Nucleus accumbens (tissue), 56 donors: Measurements from ENCODE around the gene GTF2F1.
"Not testable (repeated sequence)": the region's sequence is repeated elsewhere in the genome, so short reads cannot be mapped to it uniquely, and the experiment has no call there.

Source experiments
- DNase-seq, 56 donors: peaks; one replicate each; lab custom pipeline; 2025; lab: John Stamatoyannopoulos, UW

Gene GTF2F1

DNA sequence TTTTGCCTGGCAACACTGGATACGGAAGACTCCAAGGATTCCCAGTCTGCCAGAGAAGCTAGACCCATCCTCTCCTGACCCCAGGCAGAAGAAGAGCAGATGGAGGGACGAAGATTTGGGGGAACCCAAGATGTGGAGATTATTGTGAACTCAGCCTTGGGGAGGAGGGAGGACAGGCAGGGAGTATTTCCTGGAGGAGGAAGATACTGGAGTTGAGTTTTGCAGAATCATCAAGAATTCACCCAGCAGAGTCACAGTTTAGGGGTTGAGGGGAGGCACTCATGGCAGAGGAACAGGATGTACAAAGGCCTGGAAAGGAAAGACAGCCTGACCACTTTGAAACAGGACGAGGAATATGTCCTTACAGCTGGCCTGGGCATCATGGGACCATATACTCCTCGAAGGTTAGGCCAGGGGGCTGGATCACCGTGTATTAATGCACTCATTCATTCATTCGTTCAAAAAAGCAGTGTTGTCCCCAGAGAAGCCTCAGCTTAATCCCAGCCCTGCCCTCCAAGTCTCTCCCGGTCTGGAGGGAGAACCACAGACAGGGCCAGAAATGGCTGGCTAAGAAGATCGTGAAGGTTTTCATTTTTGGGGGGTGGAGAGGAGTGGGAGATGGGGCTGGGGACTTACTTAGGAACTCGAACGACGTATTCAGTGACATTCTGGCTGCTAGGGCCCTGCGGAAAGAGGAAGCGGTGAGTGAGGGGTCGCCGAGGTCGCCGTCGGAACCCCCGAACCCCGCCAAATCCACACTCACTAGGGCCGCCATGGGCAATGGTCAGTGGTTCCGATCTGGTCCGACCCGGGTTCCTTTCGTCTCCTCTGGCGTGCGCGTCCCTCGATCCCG lies 517 bp downstream of the GTF2F1 start:
- no peak for DNase-seq

DNA sequence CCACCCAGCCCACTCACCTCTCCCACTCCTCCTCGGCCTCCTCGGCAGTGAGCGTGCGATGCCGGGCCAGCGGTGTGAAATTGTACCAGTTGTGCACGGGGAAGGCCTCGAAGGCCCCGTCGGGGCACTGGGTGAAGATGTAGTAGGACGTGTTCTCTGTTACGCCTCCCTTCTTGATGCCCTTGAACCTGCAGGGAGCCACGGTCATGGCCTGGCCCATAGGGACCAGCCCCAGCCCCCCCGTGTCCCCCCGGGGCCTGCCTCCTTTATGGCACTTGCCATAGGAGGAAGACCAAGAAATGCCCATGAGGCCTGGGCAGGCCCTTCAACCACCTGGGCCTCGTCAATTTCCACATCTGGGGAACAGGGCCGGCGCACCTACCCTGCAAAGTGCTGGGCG lies 5.6 kb downstream of the GTF2F1 start:
- DNase-seq, result no peak

DNA sequence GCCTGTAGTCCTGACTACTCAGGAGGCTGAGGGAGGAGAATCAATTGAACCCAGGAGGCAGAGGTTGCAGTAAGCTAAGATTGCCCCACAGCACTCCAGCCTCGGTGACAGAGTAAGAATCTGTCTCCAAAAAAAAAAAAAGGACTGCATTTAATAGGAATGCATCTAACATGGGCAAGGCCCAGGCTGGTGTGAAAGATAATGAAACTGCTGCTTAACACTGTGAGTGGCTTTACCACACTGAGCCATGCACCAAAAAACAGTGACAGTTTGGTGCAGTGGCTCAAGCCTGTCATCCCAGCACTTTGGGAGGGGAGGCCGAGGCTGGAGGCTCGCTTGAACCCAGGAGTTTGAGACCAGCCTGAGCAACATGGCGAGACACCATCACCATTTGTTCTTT lies 8.6 kb downstream of the GTF2F1 start:
- DNase-seq, result no peak

DNA sequence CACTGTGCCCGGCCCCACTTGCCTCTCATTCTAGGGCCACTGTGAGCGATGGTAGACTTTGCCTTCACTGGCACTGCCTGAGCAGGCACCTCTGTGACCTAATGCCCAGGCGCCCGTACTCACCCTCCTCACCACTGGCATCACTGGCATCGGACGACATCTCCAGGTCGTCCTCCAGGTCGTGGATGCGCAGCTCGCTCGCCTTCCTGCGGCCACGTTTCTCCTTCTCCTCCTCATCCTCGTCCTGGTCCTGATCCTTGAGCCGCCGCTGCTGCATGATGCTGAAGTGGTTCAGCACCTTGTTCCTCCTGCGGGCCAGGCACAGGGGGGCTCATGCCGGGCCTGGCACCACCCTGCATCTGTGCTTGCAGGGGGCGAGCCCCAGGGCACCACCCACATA lies 9.8 kb downstream of the GTF2F1 start:
- DNase-seq, result no peak

DNA sequence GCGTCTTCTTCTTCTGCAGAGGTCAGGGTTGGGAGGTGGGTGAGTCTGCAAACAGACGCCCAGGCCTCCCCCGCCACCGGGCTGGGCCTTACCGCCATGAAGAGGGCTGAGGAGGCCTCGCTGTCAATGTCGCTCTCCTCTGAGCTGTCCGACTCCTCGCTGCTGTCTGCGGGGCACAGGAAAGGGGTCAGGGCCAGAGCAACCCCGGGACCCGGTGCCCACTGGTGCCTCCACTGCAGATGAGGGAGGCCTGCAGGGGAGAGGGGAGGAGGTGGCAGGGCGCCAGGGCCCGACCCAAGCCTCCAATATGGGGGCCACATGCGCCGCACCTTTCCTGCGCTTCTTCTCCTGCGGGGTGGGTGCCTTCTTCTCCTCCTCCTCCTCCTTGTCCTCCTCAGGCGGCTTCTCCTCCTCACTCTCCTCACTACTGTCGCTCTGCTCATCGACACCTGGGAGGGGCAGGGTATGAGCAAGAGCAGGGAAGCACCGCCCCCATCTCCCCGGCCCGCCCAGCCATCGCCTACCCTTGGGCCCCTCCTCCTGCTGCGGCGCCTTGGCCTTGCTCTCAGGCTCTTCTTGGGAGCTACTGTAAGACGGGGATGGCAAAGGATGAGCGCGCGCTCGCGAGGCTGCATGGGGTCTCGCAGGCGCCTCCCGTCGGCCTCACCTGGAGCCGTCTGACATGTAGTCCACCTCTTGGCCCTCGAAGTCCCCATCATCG lies 11.8 kb downstream of the GTF2F1 start:
- peak in 21 of 56 donors; percentile 3 to 69 (median 35) for DNase-seq

DNA sequence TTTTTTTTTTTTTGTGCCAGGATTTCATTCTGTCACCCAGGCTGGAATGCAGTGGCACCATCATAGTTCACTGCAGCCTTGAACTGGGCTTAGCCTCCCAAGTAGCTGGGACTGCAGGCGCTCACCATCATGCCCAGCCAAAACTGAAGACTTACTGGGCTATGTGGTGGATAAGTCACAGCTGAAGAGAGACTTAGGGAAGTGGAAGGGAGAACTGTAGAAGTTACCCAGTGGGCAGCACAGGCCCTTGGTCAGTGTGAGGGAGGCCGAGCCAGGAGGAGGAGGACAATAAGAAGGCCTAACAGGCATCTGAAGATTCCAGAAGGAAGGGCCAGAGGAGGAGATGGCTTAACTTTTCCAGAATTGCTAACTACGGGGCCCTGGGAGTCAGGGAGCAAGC lies 13.2 kb downstream of the GTF2F1 start:
- DNase-seq, result no peak

DNA sequence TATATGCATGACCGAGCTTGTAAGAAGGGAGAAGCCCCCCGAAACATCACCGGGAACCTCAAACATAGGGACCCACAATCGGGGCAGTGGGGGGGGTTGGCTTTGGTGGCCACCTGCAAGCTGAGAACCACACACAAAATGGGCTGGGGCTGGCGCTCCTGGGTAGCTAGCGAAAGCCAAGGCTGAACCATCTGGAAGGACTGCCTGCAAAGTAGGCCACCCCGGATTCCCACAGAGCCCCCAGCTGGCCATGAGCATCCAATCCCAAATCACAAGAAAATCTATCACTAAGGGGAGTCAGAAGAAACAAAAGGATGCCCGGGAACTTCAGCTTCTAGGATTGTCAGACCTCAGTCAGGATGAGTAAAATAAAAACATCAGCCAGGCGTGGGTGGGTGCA lies 14.5 kb downstream of the GTF2F1 start:
- DNase-seq, result no peak

DNA sequence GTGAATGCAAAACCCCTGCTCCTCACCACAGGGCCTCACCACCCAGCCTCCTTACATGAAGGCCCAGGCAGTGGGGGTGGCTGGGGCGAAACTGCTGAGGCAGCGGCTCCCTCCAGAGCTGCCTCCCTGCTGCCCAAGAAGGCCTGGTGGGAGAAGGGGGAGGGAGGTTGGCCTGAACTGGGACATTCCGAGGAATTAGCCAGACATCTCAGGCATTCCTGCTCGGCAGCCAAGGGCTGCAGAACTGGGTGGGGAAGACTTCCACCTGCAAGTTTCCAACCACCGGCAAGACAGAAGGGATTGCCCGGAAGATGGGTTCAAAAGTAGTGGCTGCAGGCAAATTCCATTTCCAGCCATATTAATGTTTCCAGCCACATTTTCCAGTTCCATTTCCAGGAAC lies 14.9 kb downstream of the GTF2F1 start:
- DNase-seq, result no peak

DNA sequence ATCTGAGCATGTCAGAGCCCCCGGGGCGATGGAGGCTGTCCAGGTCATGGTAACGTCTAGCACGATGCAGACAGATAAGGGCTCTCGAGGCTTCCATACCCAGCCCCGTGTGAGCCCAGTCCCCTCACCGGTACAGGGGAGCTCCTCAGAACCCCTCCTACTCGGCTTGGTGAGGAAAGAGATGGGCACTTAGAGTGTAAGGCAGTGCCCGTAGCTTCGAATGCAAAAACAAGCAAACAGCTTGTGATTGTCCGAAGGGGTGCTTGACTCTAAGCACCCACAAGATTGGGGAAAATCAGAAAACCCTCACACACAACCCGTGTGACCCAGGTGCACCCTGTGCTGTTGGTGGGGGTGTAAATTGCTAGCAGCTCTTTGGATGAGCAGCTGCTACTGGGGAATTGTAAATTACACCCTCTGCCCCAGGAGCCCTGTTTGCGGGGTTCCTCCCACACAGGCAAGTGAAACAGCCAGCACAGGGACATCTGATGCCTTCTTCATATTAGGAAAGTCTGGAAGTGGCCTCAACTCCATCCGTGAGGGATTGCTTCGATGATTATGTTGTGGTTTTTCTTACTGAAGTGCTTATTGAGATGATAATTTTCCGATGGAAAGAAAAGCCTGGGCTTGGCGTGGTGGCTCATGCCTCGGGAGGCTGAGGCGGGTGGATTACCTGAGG lies 16.3 kb downstream of the GTF2F1 start:
- DNase-seq, result peak in 1 of 56 donors; percentile 4

DNA sequence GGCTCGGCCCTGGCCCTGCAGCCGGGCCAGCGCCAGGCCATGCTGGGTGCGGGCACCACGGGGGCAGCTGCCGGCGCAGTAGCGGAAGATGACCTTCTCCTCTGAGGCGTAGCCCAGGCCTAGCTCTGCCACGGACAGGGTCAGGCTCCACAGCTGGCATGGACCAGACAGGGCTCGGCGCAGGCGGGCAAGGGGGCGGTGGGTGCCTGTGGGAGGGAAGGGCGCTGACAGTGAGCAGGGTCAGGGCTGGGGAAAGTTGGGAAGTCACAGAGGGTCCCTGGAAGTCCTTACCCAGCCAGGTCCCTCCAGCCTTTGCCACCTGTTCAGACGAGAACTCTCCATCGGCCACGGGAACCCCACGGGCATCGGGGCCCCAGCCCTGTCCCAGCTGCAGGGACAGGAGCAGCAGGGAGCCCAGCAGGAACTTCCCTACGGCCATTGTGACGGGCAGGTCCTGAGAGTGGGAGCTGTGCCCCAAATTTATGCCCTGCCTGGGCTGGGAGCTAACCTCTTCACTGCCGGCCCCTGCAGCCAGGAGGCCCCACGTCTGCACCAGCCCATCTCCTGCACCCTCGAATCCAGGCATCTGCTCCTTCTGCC lies 17.5 kb downstream of the GTF2F1 start, which contains the start of gene PSPN:
PSPN (minus strand) TSS at position 523 of the 600 bp plus-strand sequence; CDS start at position 439, 84 bp downstream.
- DNase-seq, result no peak

DNA sequence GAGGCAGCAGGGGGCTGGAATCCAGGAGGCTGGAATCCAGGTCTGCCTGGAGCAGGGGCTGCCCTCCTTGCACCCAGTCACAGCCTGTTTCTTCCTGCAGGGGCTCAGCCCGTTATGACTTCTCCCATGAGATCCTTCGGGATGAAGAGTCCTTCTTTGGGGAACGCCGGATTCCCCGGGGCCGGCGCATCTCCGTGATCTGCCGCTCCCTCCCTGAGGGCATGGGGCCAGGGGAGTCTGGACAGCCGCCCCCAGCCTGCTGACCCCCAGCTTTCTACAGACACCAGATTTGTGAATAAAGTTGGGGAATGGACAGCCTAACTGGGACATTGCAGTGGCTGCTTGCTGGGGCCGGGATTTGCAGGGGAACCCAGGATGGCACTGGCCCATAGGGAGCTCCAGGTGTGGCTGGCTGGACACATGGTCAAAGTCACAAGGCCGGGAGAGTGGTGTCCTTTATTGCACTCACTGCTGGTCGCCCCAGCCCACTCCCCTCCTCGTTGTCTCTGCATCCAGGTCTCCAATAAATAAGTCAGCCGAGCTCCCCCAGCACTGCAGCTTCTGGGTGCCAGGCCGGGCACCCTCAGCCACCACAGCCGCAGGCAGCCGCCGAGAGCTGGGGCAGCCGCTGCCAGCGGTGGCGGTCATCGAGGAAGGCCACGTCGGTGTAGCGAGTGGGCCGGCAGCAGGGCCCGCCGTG lies 18.1 kb downstream of the GTF2F1 start:
- DNase-seq, result no peak

DNA sequence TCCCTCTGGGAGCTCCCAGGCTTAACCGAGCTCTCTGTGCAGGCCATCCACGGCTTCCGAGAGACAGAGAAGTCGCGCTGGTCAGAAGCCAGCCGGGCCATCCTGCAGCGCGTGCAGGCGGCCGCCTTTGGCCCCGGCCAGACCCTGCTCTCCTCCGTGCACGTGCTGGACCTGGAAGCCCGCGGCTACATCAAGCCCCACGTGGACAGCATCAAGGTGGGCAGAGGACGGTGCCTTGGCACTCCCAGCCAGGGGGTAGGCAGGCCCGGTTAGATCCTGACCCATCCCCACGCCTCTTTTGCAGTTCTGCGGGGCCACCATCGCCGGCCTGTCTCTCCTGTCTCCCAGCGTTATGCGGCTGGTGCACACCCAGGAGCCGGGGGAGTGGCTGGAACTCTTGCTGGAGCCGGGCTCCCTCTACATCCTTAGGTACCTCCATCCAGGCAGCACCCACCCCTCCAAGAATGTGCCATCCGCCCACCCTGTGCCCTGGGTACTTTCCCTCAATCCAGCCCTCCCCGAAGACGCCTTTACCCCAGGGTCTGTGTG lies 18.7 kb downstream of the GTF2F1 start:
- DNase-seq, result no peak

DNA sequence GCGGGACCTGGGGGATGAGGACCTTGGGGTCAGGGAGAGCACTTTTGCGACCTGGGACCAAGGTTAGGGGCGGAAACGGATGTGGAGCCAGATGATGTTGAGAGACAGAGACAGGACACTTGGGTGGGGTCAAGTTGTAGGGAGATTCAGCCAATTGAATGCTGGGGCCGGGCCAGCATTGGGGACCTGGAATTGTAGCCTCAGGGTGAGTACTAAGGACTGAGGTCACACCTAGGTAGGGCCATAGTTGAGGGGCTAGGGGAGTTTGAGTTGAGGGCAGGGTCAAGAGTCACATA lies 19.2 kb downstream of the GTF2F1 start:
- DNase-seq, result no peak

DNA sequence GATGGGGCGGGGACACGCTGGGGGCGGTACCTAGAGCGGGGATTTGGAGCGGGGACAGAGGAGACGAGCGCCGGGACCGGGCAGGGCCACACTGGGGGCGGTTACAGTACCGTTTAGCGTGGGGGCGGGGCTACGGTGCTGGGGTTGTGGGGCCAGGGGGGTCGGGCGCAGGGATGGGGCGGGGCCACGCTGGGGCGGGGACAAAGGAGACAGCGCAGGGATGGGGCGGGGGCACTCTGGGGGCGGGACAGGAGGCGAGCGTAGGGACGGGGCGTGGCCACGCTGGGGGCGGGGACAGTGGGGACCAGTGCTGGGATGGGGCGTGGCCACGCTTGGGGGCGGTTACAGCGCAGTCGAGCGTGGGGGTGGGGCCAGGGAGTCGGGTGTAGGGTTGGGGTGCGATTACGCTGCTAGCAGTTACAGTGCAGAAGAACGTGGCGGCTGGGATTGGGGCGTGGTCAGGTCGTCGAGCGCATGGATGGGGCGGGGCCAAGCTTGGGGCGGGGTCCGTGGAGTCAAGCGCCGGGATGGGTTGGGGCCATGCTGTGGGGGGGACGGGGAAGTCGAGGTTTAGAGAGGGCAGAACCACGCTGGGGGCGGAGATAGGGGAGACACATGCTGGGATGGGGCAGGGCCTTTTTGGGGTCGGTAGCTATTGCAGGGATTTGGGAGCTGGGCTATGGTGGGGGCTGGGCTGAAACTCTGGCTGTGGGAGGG lies 19.7 kb downstream of the GTF2F1 start:
- peak; percentile 85 to 99 (median 97) for DNase-seq

DNA sequence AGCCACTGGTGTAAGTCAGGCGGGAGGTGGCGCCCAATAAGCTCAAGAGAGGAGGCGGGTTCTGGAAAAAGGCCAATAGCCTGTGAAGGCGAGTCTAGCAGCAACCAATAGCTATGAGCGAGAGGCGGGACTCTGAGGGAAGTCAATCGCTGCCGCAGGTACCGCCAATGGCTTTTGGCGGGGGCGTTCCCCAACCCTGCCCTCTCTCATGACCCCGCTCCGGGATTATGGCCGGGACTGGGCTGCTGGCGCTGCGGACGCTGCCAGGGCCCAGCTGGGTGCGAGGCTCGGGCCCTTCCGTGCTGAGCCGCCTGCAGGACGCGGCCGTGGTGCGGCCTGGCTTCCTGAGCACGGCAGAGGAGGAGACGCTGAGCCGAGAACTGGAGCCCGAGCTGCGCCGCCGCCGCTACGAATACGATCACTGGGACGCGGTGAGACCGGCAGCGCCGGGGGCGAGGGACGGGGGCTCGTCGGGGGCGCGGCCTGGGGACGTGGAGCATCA lies 20.3 kb downstream of the GTF2F1 start, which contains the start of gene ALKBH7:
ALKBH7 (plus strand) TSS at position 201 of the 502 bp plus-strand sequence; CDS start at position 228, 27 bp downstream.
- DNase-seq, result peak; percentile 85 to 100 (median 97)

DNA sequence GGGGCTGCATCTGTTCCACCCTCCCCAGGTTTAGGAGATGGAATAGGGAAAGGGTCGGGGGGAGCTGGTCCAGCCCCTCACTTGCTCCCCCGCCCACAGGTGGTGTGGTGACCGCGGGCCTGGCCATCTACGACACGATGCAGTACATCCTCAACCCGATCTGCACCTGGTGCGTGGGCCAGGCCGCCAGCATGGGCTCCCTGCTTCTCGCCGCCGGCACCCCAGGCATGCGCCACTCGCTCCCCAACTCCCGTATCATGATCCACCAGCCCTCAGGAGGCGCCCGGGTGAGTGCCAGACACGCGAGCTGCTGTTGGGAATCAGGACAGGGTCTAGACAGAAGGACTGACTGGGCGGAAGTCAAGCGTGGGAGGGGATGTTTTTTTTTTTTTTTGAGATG lies 28.6 kb downstream of the GTF2F1 start:
- DNase-seq, result no peak

DNA sequence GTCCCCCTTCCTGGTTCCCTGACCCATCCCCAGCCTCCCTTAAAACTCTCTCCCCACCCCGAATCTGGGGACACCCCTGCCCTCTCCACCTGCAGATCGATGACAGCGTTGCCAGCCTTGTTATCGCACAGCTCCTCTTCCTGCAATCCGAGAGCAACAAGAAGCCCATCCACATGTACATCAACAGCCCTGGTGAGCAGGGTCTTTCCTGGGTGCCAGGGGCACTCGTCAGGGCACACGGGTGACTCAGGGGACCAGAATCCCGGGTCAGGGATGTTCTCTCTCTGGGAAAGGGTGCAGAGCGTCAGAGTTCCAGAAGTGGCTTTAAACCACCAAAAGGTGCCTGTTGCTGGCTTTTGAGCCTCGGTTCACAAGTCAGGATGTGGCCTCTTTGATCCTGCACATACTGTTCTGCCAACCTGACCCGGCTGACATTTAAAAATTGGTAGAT lies 30.6 kb downstream of the GTF2F1 start:
- peak in 1 of 56 donors; percentile 15 for DNase-seq

DNA sequence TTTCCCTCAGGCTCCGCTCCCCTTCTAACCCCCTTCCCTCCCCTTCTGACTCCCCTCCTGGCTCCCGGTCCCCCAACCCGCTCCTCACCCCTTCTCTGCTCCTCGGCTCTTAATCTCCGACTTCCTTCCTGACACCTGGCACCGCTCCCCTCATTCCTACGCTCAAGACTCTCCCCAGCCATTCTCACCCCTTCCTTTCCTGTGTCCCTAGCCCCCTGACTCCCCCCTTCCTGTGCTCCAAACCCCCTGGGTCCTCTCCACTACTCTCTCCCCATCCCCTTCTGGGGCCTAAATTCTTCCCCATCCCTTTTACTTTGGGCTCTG lies 31.0 kb downstream of the GTF2F1 start:
- peak in 3 of 56 donors; percentile 30 to 49 (median 49) for DNase-seq

DNA sequence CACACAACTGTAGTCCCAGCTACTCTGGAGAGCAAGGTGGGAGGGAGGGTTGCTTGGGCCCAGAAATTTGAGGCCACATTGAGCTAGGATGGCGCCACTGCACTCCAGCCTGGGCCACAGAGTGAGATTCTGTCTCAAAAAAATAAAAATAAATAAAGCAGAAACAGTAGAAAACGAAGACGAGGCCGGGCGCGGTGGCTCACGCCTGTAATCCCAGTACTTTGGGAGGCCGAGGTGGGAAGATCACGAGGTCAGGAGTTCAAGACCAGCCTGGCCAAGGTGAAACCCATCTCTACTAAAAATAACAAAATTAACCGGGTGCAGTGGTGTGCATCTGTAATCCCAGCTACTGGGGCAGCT lies 32.1 kb downstream of the GTF2F1 start:
- not testable (repeated sequence) for DNase-seq
